ENCODE measurements around the gene CGNL1. TPM values are rescaled to one million over a fixed set of nuclear protein-coding genes. Genes with fewer than 3 reads are reported as not detected.

The CGNL1 gene, protein sequence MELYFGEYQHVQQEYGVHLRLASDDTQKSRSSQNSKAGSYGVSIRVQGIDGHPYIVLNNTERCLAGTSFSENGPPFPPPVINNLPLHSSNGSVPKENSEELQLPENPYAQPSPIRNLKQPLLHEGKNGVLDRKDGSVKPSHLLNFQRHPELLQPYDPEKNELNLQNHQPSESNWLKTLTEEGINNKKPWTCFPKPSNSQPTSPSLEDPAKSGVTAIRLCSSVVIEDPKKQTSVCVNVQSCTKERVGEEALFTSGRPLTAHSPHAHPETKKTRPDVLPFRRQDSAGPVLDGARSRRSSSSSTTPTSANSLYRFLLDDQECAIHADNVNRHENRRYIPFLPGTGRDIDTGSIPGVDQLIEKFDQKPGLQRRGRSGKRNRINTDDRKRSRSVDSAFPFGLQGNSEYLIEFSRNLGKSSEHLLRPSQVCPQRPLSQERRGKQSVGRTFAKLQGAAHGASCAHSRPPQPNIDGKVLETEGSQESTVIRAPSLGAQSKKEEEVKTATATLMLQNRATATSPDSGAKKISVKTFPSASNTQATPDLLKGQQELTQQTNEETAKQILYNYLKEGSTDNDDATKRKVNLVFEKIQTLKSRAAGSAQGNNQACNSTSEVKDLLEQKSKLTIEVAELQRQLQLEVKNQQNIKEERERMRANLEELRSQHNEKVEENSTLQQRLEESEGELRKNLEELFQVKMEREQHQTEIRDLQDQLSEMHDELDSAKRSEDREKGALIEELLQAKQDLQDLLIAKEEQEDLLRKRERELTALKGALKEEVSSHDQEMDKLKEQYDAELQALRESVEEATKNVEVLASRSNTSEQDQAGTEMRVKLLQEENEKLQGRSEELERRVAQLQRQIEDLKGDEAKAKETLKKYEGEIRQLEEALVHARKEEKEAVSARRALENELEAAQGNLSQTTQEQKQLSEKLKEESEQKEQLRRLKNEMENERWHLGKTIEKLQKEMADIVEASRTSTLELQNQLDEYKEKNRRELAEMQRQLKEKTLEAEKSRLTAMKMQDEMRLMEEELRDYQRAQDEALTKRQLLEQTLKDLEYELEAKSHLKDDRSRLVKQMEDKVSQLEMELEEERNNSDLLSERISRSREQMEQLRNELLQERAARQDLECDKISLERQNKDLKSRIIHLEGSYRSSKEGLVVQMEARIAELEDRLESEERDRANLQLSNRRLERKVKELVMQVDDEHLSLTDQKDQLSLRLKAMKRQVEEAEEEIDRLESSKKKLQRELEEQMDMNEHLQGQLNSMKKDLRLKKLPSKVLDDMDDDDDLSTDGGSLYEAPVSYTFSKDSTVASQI
- total RNA-seq (10 to 100 TPM; 16.9 to 40.0 (median 23.7) TPM), polyA plus RNA-seq (1 to 10 TPM; 3.8 to 4.9 TPM)
- long read RNA-seq, donor 1, full-length matches to known transcripts, result 1 of 19 reads
- long read RNA-seq, donor 1, partial matches to known transcripts, result 13 of 19 reads
- long read RNA-seq, donor 1, other reads (novel, unspliced or antisense), result 5 of 19 reads
- long read RNA-seq, donor 2, full-length matches to known transcripts, result 5 of 98 reads
- long read RNA-seq, donor 2, partial matches to known transcripts, result 76 of 98 reads
- long read RNA-seq, donor 2, other reads (novel, unspliced or antisense), result 17 of 98 reads
- long read RNA-seq, donor 3, full-length matches to known transcripts, result 1 of 16 reads
- long read RNA-seq, donor 3, partial matches to known transcripts, result 10 of 16 reads
- long read RNA-seq, donor 3, other reads (novel, unspliced or antisense), result 5 of 16 reads

DNA sequence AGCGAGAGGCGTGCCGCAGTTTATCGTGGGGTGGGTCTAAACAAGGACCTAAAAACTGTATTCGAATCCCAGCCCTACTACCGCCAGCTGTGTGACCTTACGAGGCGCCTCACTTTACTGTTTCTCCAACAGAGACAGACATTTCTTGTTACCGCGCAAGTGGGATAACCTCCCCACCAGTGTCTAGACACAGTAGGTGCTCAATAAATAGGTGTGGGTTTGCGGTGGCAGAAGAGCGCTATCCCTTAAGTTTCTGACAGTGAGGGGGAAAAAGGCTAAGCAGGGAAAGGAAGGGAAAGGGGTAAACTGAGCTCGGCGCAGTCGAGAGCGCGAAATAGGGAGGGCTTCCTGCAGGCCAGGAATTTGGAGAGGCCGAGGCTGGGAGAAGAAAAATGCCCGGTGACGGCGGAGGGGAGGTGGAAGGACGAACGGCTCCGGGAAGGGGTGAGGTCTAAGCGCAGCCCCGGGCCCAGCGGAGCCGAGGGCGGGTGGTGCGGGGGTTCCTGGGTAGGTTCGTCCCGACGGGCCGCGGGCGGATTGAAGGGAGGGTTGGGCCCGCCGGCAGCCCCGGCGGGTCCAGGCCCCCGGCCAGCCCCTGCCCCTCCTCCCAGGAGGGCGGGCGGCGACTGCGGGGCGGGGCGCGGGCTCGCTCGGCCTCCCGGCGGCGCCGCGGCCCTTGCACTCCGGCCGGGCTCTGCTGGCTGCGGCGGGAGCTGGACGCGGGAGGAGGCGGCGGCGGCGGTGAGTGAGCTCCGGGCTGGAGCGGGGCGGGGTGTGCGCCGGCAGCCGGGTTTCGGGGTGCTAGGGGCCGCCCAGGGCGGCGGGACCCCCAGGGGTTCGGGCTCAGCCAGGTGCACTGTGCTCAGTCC is at the start of gene CGNL1:
CGNL1 (plus strand) TSS at position 679 of the 869 bp plus-strand sequence. CDS start 61,495 bp downstream, outside the sequence.
- 18 to 49% (median 28%) methylated on average over 28 to 76 of the region's 76 CpGs for WGBS, 4 donors
- Histone ChIP-seq H3K4me1 (peaks cover 0 to 19% (median 10%) of the 10 kb centered on the region in 12 donors), H3K36me3 (no peaks in the 10 kb centered on the region), H3K27ac (peak within 1 kb of the TSS in 9 of 12 donors; percentile 12 to 71 (median 46)), H3K27me3 (peaks cover 0 to 36% (median 6%) of the 10 kb centered on the region in 9 donors), H3K9me3 (no peaks in the 10 kb centered on the region), H3K4me3 (peak within 1 kb of the TSS; percentile 51 to 89 (median 66))
- intact Hi-C loops (cut with DNase I), result loop anchor here in 1 of 10 donors (10.0 kb wide), 1 partner anchor 139 kb away; no protein-coding TSS in a partner anchor
- TF ChIP-seq POLR2A (IDR thresholded peaks at IDR 0.05), result no peak
- TF ChIP-seq, protein P1, sequence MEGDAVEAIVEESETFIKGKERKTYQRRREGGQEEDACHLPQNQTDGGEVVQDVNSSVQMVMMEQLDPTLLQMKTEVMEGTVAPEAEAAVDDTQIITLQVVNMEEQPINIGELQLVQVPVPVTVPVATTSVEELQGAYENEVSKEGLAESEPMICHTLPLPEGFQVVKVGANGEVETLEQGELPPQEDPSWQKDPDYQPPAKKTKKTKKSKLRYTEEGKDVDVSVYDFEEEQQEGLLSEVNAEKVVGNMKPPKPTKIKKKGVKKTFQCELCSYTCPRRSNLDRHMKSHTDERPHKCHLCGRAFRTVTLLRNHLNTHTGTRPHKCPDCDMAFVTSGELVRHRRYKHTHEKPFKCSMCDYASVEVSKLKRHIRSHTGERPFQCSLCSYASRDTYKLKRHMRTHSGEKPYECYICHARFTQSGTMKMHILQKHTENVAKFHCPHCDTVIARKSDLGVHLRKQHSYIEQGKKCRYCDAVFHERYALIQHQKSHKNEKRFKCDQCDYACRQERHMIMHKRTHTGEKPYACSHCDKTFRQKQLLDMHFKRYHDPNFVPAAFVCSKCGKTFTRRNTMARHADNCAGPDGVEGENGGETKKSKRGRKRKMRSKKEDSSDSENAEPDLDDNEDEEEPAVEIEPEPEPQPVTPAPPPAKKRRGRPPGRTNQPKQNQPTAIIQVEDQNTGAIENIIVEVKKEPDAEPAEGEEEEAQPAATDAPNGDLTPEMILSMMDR (IDR thresholded peaks at IDR 0.05), result no peak
- DNase-seq (peak; percentile 40 to 74 (median 53)), ATAC-seq (peak in 3 of 4 donors; percentile 71 to 92 (median 92))

DNA sequence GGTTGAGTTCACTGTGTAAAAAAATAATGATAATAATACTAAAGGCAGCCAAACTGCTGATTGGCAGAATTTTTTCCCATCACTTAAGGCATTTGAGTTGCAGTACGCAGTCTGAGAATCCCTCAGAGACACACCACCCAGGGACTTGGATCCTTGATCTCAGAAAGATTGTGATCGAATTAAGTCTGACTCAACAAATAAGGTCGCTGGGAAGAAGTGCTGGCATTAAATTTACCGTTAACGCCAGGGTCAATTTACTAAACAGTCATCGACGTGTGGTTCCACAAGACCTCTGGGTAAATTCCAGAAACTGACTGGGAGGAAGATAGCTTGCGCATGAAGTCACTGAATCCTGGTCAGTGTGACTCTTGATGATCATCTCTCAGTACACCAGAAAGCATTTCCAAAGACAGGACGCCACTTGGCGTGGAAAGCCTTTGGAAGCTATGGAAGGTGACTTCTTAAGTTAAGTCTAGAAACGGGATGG is 48.3 kb upstream of the CGNL1 start:
- H3K27me3 ChIP-seq, result no peaks in the 10 kb centered on the region
- no peaks in the 10 kb centered on the region for H3K9me3 ChIP-seq
- ATAC-seq (peak; percentile 4 to 66 (median 39)), DNase-seq (no peak)
- WGBS, 4 donors, result 65 to 84% (median 75%) methylated on average over 11 of the region's 11 CpGs
- H3K36me3 ChIP-seq, result no peaks in the 10 kb centered on the region
- peak overlapping the region in 2 of 12 donors; percentile 14 to 15 for H3K27ac ChIP-seq
- intact Hi-C loops (cut with DNase I), result no loop called here
- peak overlapping the region in 1 of 12 donors; percentile 7 for H3K4me3 ChIP-seq
- peaks cover 0 to 4% (median 0%) of the 10 kb centered on the region in 12 donors for H3K4me1 ChIP-seq
- TF ChIP-seq, protein P1 (IDR thresholded peaks at IDR 0.05), result no peak
- no peak for TF ChIP-seq POLR2A (IDR thresholded peaks at IDR 0.05)

DNA sequence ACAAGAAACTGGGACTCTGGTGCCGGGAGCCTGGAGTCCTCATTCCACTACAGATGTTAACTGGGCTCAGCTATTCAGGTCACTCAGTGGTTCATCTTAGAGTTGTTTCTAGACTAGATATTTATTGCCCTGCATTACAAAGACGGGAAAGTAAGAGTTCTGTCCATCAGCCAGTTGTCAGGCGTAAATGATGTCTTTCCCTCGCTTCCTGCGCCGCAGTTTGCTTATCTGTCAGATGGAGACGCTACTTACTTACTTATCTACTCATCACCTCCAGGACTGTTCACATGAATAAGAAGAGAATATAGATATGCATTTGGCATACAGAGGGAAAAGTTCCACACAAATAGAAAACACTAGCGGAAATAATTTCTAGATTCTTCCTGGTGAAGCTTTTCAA is 47.8 kb upstream of the CGNL1 start:
- WGBS, 4 donors, result 75 to 79% (median 77%) methylated on average over 8 of the region's 8 CpGs
- ATAC-seq, result peak in 1 of 4 donors; percentile 16
- H3K36me3 ChIP-seq, result no peaks in the 10 kb centered on the region

More for the DNA sequence above, 47.8 kb upstream of the CGNL1 start:
- Histone ChIP-seq H3K27me3 (no peaks in the 10 kb centered on the region), H3K9me3 (no peaks in the 10 kb centered on the region), H3K4me3 (peak overlapping the region in 1 of 12 donors; percentile 7), H3K27ac (peak overlapping the region in 2 of 12 donors; percentile 14 to 15), H3K4me1 (peaks cover 0 to 4% (median 0%) of the 10 kb centered on the region in 12 donors)
- DNase-seq, result no peak
- TF ChIP-seq, protein P1 (IDR thresholded peaks at IDR 0.05), result no peak
- TF ChIP-seq POLR2A (IDR thresholded peaks at IDR 0.05), result no peak
- intact Hi-C loops (cut with DNase I), result no loop called here
